KOPT-K1 (cell line): Measurements from ENCODE around the gene DAB2.
"Not testable (repeated sequence)": the region's sequence is repeated elsewhere in the genome, so short reads cannot be mapped to it uniquely, and the experiment has no call there.

Experiments
- H3K27ac ChIP-seq: fragments of 200-600 bp; sonication (generic); 2 replicates; pipeline ENCODE4 v1.5.1; 2016; ENCODE audit warnings: antibody characterized with exemption, mild to moderate bottlenecking, low read depth, low read length; ENCODE audit not compliant: poor library complexity, severe bottlenecking
- H3K36me3 ChIP-seq: fragments of 200-600 bp; sonication (generic); 2 replicates; pipeline ENCODE4 v1.5.1; 2017; ENCODE audit warnings: antibody characterized with exemption, mild to moderate bottlenecking, low read length, moderate library complexity; ENCODE audit not compliant: insufficient read depth
- H3K9me3 ChIP-seq: fragments of 200-600 bp; sonication (generic); 2 replicates; pipeline ENCODE4 v1.5.1; 2017; ENCODE audit warnings: antibody characterized with exemption, low read length, mild to moderate bottlenecking; ENCODE audit not compliant: insufficient read depth, poor library complexity, severe bottlenecking

The DAB2 gene

DNA sequence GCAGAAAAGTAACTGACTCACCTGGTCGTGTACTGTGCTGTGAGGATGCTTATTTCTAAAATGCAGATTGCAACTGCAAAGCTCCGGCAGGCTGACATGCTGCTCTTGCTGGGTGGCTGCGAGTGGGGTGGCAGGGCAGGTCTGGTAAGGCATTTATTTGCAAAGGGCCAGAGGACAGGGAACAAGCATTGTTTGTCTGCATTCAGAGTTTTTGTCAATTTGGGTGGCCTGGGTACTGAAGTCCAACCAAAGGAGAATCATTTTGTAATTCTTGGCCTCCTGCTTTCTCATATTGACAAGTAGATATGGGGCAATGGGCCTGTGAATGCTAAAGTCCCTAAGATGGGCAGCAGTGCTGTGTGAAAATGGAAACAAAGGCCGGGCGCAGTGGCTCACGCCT lies 60.4 kb downstream of the DAB2 start, which contains the start of gene C9:
Gene C9 (minus strand): TSS at position 129 of the 400 bp plus-strand sequence. CDS start 31 bp downstream, at position 98.
- Histone ChIP-seq H3K27ac (no peak within 1 kb of the TSS), H3K9me3 (no peaks in the 10 kb centered on the region), H3K36me3 (no peaks in the 10 kb centered on the region)

DNA sequence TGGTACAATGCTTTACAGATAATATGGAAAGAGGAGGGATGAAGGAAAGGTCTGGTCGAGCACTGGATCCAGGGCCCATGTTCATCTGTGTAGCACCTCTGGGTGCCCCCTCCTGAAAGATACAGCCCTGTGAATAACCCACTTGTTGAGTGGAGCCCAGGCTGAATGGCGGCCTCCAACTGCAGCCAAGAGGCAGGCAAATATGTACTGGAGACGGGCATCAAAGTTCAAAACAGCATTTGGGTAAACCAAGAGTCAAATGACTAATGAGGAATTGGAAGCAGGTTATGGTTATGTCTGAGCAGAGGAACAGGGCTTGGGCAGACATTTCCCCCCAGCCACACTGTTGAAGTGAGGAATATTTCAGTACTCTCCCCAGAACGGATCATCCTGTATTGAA lies 61.6 kb downstream of the DAB2 start:
- H3K27ac ChIP-seq = no peak overlapping the region
- no peaks in the 10 kb centered on the region for H3K36me3 ChIP-seq
- H3K9me3 ChIP-seq = no peaks in the 10 kb centered on the region

DNA sequence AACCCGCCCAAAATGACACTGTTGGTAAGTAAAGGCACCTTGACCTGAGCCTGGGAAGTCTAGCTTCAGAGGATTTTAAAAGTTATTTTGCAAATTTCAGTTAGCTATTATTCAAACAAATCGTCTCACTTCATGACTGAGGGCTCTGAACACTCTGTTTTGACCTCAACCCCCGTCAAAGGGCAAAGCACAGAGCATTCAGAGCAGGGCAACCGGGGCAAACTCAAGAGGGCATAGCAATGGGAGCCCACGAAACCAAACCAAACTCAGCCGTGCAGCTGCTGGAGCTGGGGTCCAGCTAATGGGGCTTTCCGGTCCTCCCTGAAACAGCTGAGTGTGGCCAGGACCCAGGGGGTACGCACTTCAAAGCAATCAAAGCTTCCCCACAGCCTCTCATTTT lies 62.1 kb downstream of the DAB2 start:
- no peak overlapping the region for H3K27ac ChIP-seq

DNA sequence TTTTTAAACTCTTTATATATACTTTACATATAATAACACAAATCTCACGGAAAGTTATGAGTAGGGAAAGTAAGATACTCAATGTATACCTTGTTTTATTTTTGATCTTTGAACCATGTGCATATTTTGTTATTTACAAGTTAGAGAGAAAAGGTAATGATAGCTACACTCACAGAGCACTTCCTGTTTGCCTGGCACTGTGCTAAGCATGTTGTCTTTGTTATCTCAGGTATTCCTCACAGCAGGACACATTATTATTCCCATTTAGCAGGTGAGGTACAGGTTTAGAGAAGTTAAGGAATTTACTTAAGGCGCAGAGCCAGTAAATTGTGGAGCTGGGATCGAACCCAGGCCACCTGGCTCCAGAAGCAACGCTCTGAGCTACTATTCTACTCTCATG lies 63.5 kb downstream of the DAB2 start:
- Histone ChIP-seq H3K27ac (no peak overlapping the region), H3K36me3 (no peaks in the 10 kb centered on the region), H3K9me3 (no peaks in the 10 kb centered on the region)

More for the DNA sequence above, 62.1 kb downstream of the DAB2 start:
- no peaks in the 10 kb centered on the region for H3K36me3 ChIP-seq
- no peaks in the 10 kb centered on the region for H3K9me3 ChIP-seq

DNA sequence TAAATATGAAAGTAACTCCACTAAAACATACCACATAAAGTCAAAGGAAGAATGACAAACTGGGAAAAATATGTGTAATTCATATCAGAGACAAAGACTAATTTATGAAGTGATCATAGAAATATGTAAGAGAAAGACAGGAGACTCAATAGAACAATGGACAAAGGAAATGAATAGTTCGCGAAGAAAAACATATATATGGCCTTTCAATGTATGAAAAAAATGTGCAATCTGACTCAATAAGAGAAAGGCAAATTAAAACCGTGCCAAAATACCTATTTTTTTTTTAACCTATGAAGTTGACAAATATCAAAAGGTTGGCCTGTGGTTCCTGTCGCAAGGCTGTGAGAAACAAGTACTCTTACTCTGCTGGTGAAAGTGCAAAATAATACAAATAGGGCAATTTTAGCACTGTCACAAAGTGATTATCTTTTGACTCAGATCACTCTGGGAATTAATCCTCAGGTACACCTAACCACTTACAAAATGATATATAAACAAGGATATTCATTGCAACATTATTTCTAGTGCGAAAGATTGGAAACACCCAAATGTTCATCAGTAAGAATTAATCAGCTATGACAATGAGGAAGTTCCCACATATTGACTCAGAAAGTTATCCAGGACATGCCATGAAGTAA lies 64.2 kb downstream of the DAB2 start:
- no peaks in the 10 kb centered on the region for H3K36me3 ChIP-seq
- no peak overlapping the region for H3K27ac ChIP-seq
- H3K9me3 ChIP-seq = no peaks in the 10 kb centered on the region

DNA sequence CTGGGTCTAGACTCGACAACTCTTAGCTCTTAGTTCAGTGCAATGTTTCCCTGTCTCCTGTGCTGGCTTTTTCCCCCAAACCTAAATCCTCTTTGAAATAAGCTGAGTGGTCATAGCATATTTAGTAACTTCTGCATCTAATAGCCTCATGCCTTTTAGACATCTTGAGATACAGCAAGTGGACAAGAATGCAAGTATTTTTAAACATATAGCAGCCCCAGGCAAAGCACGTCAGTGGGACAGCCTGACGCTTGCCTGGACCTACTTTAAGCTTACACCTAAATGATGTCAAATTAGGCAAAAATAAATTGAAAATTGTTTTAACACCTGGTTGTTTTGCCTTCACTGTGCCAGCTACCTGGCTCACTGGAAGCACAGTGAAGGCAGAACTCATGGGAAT lies 68.5 kb downstream of the DAB2 start:
- no peaks in the 10 kb centered on the region for H3K36me3 ChIP-seq
- H3K27ac ChIP-seq = no peak overlapping the region
- peaks cover under 1% of the 10 kb centered on the region for H3K9me3 ChIP-seq

DNA sequence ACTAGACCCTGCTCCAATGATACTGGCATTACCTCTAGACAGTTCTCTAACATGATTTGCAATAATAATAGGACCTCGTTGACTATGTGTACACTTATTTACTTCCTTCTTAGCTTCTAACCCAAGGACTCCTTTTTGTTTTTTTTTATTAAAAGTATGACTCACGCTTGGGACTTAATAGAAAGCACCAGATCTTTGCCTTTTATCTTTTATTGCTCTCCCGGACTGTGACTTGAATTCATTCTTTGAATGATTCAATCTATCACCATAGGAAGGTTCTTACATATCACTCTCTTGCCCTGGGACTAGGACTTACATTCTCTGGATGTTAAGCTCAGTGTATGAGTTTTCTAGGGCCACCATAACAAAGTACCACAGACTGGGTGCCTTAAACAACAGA lies 69.5 kb downstream of the DAB2 start:
- H3K36me3 ChIP-seq = no peaks in the 10 kb centered on the region
- H3K27ac ChIP-seq = no peak overlapping the region
- H3K9me3 ChIP-seq = peaks cover 8% of the 10 kb centered on the region

DNA sequence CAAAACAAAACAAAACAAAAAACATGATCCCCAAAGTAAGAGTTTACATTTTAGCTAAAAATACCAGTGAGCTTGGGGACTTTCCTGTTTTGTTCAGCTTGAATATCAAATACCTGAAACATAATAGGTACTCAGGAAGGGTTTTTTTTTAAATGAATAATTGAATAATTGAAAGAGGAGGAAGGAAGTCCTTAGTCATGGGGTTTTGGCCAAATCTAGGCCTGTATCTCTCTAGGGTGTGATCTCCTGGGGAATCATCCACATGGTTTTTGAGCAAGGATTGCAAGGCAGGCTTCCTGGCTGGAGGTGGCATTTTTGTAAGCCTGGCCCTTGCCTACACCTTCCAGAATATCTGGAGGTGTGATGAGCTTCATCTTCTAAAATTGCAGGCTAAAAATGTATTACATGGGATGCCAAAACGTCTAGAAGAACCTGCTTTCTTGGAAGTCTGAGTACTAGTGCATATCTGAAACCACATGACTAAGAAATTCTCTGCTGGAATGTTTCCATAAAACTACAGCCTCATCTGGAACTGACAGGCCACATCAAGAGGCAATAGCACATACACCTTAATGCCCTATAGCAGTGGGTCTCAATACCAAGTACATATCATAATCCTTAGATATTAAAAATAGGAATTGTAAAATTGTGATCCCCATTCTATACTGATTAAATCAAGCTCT lies 70.9 kb downstream of the DAB2 start:
- H3K9me3 ChIP-seq = peaks cover 8% of the 10 kb centered on the region
- H3K27ac ChIP-seq = no peak overlapping the region
- no peaks in the 10 kb centered on the region for H3K36me3 ChIP-seq

DNA sequence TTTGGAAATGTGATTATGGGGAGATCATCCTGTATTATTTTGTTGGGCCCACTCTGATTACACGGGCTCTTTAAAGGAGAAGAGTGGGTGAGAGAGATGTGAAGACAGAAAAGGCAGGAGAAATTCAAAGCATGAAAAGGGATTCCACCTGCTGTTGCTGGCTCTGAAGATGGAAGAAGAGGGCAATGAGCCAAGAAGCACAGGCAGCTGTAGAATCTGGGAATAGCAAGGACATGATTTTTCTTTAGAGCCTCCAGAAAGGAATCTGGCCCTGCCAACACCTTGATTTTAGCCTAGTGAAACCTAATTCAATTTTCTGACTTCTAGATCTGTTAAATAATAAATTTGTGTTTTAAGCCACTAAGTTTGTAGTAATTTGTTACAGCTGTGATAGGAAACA lies 71.8 kb downstream of the DAB2 start:
- no peaks in the 10 kb centered on the region for H3K36me3 ChIP-seq
- H3K9me3 ChIP-seq = peaks cover 8% of the 10 kb centered on the region
- no peak overlapping the region for H3K27ac ChIP-seq

DNA sequence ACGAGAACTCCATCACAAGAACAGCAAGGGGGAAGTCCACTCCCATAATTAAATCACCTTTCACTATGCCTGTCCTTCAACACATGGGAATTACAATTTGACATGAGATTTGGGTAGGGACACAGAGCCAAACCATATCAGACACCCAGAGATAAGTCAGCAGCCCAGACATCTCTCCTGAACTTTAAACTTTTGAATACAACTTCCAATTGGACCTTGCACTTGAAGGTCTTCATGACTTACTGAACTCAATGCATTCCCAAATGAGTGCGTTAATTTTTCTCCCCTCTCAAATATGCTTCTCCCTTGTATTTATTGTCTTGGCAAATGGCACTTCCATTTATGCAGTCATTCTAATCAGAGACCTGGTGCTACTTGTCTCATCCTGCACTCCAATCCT lies 72.6 kb downstream of the DAB2 start:
- Histone ChIP-seq H3K27ac (no peak overlapping the region), H3K36me3 (no peaks in the 10 kb centered on the region), H3K9me3 (peaks cover 8% of the 10 kb centered on the region)

DNA sequence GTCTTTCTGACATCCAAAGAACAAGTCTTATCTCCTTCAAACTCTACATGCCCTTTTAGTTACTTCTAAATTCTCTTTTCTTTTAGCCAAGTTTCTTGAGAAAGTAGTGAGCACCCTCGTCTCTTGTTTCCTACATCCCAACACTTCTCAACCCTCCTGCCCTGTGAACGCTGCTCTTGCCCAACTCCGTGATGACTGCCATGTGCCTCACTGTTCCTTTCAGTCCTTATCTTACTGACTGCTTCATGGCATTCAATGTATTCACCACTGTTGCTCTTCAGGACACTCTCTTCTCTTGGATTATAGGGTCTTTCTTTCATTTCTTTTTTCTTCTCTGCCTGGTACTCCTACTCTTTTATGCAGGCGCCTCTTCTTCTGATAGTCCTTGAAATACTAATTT lies 75.3 kb downstream of the DAB2 start:
- Histone ChIP-seq H3K36me3 (no peaks in the 10 kb centered on the region), H3K9me3 (peaks cover 8% of the 10 kb centered on the region), H3K27ac (no peak overlapping the region)

DNA sequence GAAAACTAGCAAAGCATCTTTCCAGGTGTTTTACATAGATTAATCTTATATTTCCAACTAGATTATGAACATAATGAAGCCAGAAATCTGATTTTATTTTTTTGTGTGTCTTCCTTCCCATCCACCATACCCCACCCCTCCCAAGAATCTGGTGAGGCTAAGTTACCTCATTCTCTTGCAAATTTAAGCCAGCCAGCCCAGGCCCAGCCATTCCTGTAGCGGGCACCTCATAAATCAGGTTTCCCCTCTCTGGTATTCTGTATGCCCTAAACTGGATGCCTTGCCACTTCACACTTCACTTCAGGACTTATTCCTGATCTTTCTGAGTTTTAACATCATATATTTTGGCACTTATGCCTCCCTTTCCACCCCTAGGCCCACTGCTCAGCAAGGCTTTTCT lies 82.3 kb downstream of the DAB2 start:
- Histone ChIP-seq H3K9me3 (no peaks in the 10 kb centered on the region), H3K36me3 (no peaks in the 10 kb centered on the region), H3K27ac (no peak overlapping the region)

DNA sequence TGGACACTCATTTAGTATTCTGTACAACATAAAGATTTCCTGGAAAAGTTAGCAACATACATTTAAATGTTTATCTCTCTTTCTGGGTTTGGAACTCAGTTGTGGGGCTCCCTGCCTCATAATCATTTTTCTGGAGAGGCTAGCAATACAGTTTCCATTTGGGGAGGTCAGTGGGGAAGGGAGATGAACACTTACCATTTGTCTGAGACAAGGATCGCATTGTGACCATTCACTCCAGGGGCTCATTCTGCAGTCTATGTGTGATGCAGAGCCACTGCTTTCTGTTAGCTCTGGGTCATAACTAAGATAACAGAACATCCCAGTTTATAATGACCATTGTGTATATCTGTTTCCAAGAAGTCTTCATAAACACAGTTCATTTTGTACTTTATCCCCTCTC lies 82.9 kb downstream of the DAB2 start:
- no peak overlapping the region for H3K27ac ChIP-seq
- H3K36me3 ChIP-seq = no peaks in the 10 kb centered on the region
- H3K9me3 ChIP-seq = no peaks in the 10 kb centered on the region

DNA sequence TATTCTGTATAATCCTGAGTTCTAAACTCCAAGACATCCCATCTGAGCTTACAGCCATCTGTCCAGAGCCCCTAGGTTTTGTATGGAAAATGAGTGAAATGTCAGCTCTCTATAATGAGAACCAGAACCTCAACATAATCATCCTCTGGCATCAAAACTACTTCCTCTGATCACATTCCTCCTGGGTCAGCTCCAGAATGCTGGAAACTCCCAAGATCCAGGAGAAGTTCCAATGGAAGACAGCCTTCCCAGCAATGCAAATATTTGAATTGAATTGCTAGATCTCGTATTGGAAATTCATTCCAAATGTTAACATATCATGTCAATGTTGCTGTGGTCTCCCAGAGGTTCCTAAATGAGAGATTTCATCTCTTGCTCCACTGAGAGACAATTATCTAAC lies 84.3 kb downstream of the DAB2 start:
- no peaks in the 10 kb centered on the region for H3K36me3 ChIP-seq
- no peaks in the 10 kb centered on the region for H3K9me3 ChIP-seq
- no peak overlapping the region for H3K27ac ChIP-seq

DNA sequence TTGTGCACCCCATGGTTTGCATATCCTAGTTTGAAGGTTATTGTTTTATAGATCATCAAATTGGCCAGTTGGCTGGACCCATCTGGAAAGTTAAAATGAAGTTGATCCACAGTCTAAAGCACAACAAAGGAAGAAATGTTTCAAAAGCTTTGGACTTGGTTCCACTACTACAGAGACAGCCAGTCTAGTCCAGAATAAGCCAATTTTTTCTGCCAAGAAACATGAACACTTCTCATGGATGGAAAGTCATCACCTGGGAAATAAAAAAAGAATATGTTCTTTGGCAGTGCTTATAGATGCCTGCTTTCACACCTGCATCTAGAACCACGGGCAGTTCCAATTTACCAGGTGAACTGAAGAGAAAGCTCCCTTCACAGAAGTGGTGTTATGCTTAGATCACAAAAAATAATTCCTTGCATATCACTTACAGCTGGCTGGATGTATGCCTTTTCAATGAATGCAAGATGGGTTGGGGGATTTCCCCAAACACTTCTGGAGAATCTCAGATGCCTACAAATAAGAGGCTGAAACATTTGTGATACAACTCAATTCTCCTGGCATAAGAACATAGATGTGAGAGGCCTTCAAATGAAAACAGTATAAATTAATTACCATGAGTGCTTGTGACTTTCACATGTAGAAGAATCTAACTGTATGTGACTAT lies 87.4 kb downstream of the DAB2 start:
- no peaks in the 10 kb centered on the region for H3K9me3 ChIP-seq
- H3K27ac ChIP-seq = no peak overlapping the region
- H3K36me3 ChIP-seq = no peaks in the 10 kb centered on the region

DNA sequence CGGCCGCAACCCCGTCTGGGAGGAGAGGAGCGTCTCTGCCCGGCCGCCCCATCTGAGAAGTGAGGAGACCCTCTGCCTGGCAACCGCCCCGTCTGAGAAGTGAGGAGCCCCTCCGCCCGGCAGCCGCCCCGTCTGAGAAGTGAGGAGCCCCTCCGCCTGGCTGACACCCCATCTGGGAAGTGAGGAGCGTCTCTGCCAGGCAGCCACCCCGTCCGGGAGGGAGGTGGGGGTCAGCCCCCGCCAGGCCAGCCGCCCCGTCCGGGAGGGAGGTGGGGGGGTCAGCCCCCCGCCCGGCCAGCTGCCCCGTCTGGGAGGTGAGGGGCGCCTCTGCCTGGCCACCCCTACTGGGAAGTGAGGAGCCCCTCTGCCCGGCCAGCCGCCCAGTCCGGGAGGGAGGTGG lies 90.5 kb downstream of the DAB2 start:
- not testable (repeated sequence) for H3K9me3 ChIP-seq, H3K36me3 ChIP-seq, H3K27ac ChIP-seq
